Measurements from ENCODE around the gene KLRG1.

DNA sequence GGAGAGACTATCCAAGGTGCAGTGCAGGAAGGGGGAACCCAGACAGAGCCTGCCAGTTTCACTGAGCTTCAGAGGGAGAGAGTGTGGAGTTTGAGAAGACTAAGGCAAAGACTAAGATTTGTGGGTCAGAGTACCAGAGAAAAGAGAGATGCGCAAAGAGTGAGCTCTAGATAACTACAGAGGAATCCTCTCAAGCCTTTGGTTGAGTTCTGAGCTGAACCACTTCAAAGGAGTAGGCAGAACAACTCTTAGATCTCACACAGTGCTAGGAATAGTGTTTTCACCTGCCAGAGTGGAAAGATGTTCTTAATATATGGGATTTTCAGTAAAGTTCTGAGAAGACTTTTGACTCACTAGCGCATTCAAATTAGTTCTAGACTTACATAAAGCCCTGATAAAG is 29.2 kb upstream of the KLRG1 start:
- TF ChIP-seq, protein P1, sequence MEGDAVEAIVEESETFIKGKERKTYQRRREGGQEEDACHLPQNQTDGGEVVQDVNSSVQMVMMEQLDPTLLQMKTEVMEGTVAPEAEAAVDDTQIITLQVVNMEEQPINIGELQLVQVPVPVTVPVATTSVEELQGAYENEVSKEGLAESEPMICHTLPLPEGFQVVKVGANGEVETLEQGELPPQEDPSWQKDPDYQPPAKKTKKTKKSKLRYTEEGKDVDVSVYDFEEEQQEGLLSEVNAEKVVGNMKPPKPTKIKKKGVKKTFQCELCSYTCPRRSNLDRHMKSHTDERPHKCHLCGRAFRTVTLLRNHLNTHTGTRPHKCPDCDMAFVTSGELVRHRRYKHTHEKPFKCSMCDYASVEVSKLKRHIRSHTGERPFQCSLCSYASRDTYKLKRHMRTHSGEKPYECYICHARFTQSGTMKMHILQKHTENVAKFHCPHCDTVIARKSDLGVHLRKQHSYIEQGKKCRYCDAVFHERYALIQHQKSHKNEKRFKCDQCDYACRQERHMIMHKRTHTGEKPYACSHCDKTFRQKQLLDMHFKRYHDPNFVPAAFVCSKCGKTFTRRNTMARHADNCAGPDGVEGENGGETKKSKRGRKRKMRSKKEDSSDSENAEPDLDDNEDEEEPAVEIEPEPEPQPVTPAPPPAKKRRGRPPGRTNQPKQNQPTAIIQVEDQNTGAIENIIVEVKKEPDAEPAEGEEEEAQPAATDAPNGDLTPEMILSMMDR (IDR thresholded peaks at IDR 0.05): no peak
- TF ChIP-seq EP300 (IDR thresholded peaks at IDR 0.05): no peak
- TF ChIP-seq POLR2AphosphoS5 (IDR thresholded peaks at IDR 0.05): no peak
- no peak for TF ChIP-seq POLR2A (IDR thresholded peaks at IDR 0.05)

Measured in upper lobe of left lung (tissue), 4 donors.